Stimulated activated effector memory CD8-positive, alpha-beta T cell treated with anti-CD3 and anti-CD28 coated beads, Interleukin-12 subunit alpha, Interleukin-12 subunit beta, amount 100 ng/mL, for 72 hours (primary cell): ENCODE data around the gene FBXO47.

Experiments used
- ATAC-seq: fragments of 150-1000 bp; cut with Tn5 transposase; 2 replicates; pipeline ENCODE4 v1.10.0; 2021
- DNase-seq, 2 donors: peaks; one replicate each; pipeline ENCODE4 v3.0.0; 2021 to 2022; ENCODE audit warnings: low spot score in 2 of 2
- H3K27ac Mint-ChIP-seq: one replicate; pipeline ENCODE4 v1.8.0; 2022; ENCODE audit warnings: mild to moderate bottlenecking, mixed read lengths
- H3K36me3 Mint-ChIP-seq: one replicate; pipeline ENCODE4 v1.8.0; 2022; ENCODE audit warnings: mild to moderate bottlenecking, mixed read lengths
- H3K4me1 Mint-ChIP-seq: one replicate; pipeline ENCODE4 v1.8.0; 2022; ENCODE audit warnings: mixed read lengths
- H3K4me3 Mint-ChIP-seq: one replicate; pipeline ENCODE4 v1.8.0; 2022; ENCODE audit warnings: mild to moderate bottlenecking, mixed read lengths
- H3K9me3 Mint-ChIP-seq: one replicate; pipeline ENCODE4 v1.8.0; 2022; ENCODE audit warnings: mixed read lengths

FBXO47 gene, protein sequence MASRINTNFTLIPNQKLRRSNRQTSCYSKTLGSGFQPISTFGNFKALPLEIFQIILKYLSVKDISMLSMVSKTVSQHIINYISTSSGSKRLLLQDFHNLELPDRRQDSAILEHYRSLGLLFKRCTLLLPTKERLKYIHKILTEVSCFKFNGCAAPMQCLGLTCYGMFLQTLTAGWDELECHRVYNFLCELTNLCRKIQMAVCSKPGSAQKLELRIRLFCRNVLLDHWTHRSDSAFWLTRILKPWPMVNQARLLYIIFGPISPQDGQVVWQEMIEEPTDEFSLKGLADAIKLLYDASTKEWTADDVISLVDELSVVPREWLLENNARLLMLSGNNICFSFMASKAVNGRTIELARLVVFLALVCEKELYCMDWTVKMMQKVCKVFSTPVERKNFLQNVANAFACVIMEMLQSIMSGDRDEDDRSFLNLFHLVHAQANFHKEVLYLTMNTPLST

DNA sequence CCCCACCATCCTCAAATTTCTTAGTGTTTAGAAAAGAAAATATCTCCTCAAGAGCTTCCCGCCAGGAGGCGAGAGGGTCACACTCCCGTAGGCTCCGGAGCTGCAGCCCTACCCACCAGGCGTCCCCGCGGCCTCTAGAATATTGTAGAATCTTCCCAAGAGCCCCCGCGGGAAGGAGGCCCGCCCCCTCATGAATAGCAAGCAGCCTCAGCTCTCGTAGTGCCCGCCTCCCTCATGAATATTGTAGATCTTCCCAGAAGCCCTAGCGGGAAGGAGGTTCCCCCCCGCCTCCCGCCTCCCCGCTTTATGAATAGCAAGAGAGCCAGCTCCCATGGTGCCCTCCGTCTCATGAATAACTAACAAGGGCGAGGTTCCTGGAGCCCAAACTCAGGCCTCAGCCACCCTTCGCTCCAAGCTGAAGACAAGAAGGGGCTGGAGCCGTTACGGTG lies at the start of gene FBXO47:
Gene FBXO47, minus strand, starts transcription at position 114 of the 449 bp plus-strand sequence. CDS start 4,378 bp downstream, outside the sequence.
- H3K36me3 Mint-ChIP-seq, result no peaks in the 10 kb centered on the region
- peak within 1 kb of the TSS; percentile 65 for H3K4me3 Mint-ChIP-seq
- ATAC-seq, result peak; percentile 98
- H3K4me1 Mint-ChIP-seq, result peaks cover 8% of the 10 kb centered on the region
- H3K9me3 Mint-ChIP-seq, result no peaks in the 10 kb centered on the region
- peak; percentile 38 to 84 for DNase-seq
- H3K27ac Mint-ChIP-seq, result peak within 1 kb of the TSS; percentile 82

- DNase-seq, result no peak
- H3K9me3 Mint-ChIP-seq, result no peaks in the 10 kb centered on the region
- H3K36me3 Mint-ChIP-seq, result no peaks in the 10 kb centered on the region
- no peak for ATAC-seq
- no peaks in the 10 kb centered on the region for H3K4me1 Mint-ChIP-seq
- H3K4me3 Mint-ChIP-seq, result no peak overlapping the region
- H3K27ac Mint-ChIP-seq, result peak overlapping the region; percentile 49
These were observed 49.3 kb upstream of the FBXO47 start for GRCh38 chr17:39016193-39017153.

- ATAC-seq, result no peak
- Mint-ChIP-seq H3K4me1 (no peaks in the 10 kb centered on the region), H3K4me3 (no peak overlapping the region), H3K9me3 (no peaks in the 10 kb centered on the region), H3K36me3 (no peaks in the 10 kb centered on the region), H3K27ac (no peak overlapping the region)
- DNase-seq, result no peak
These were observed 48.3 kb upstream of the FBXO47 start for GRCh38 chr17:39015546-39015935.

- no peak for DNase-seq
- H3K4me1 Mint-ChIP-seq, result no peaks in the 10 kb centered on the region
- ATAC-seq, result no peak
- no peak overlapping the region for H3K27ac Mint-ChIP-seq
- H3K9me3 Mint-ChIP-seq, result no peaks in the 10 kb centered on the region
- no peaks in the 10 kb centered on the region for H3K36me3 Mint-ChIP-seq
- no peak overlapping the region for H3K4me3 Mint-ChIP-seq
These were observed 47.8 kb upstream of the FBXO47 start for GRCh38 chr17:39014795-39015545.

DNA sequence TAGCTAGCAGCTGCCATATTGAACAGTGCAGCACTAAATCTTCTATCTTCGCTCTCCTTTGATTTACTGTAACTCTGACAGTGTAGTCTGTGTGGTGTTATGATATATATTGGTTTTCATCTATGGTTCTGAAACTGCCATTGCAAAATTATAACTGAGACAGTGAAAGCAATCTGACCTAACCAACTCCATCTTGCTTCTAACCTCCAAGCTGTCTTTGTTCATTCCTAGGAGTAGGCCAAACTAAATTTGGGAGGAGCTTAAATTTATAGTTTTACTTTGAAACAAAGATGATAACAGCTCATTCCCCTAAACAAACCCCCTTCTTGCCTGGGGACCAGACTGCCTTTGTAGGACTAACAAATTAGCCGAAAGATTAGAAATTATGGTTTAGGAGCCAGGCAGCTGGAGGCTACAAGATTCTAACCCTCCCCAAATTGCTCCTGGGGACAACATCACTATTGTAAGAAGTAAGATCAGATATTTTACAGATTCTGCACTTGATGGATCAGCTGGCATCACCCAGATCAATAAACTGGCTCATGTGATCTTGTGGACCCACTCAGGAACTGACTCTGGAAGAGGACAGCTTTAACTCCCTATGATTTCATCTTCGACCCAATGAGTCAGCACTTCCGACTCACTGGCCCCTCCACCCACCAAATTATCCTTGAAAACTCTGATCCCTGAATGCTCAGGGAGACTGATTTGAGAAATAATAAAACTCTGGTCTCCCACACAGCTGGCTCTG lies 47.0 kb upstream of the FBXO47 start:
- no peaks in the 10 kb centered on the region for H3K9me3 Mint-ChIP-seq
- no peaks in the 10 kb centered on the region for H3K36me3 Mint-ChIP-seq
- DNase-seq (no peak), ATAC-seq (no peak)
- no peak overlapping the region for H3K27ac Mint-ChIP-seq
- H3K4me3 Mint-ChIP-seq, result no peak overlapping the region
- H3K4me1 Mint-ChIP-seq, result no peaks in the 10 kb centered on the region

DNA sequence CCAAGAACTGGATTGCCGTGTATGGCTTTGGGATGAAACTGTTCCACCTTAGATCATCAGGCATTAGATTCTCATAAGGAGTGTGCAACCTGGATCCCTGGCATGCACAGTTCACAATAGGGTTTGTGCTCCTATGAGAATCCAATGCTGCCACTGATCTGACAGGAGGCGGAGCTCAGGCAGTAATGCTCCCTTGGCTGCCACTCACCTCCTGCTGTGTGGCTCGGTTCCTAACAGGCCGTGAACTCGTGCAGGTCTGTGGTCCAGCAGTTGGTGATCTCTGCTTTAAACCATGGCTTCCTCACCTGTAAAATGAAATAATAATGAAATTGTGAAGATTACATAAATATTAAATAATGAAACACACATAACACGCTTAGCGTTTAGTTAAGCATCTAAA lies 45.5 kb upstream of the FBXO47 start:
- H3K27ac Mint-ChIP-seq, result no peak overlapping the region
- ATAC-seq (no peak), DNase-seq (no peak)
- no peaks in the 10 kb centered on the region for H3K36me3 Mint-ChIP-seq
- no peaks in the 10 kb centered on the region for H3K4me1 Mint-ChIP-seq
- no peaks in the 10 kb centered on the region for H3K9me3 Mint-ChIP-seq
- H3K4me3 Mint-ChIP-seq, result no peak overlapping the region

DNA sequence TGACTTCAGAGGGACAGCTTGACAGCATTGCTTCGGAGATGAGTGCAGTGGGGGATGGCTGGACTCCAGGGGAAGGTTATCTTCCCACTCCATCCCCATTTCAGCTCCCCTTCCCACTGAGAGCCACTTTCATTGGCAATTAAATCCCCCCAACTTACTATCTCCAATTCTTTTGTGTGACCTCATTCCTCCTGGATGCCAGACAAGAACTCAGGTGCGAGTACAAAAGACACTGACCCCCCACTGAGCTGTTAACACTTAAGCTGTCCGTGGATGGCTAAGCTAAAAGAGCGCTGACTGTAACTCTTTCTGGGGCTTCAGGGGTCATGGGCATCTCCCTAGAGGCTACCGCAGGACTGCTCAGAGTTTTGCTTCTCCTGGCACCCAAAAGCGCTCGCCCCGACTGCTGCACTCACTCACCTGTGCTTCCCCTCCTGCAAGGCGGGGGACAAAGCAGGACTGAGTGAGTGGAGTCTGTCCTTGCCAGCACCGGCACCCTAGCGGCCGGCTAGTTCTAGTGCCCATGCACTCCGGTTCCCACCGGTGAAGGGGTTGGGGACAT lies 44.8 kb upstream of the FBXO47 start:
- Mint-ChIP-seq H3K4me1 (no peaks in the 10 kb centered on the region), H3K9me3 (no peaks in the 10 kb centered on the region), H3K4me3 (no peak overlapping the region), H3K27ac (no peak overlapping the region), H3K36me3 (no peaks in the 10 kb centered on the region)
- DNase-seq (no peak), ATAC-seq (no peak)

DNA sequence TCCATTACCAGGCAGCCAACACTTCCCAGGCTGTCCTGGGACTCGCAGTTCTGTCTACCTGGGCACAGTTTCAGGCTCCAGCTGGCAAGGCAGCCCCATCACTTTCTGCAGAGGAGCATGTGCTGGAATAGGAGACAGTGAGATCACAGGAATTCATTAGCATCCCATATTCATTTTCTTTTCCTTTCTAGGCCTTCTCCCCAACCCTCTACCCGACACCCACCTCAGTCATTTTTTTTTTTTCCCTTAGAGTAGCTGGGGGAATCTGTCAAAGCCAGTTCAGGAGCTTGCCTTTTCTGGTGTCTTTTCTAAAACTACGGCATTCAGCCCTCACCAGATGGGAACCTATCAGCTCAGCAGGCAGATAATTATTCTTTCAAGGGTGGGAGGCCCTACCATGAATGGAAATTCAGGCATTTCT lies 42.4 kb upstream of the FBXO47 start:
- Mint-ChIP-seq H3K4me1 (no peaks in the 10 kb centered on the region), H3K36me3 (no peaks in the 10 kb centered on the region), H3K9me3 (no peaks in the 10 kb centered on the region), H3K4me3 (no peak overlapping the region), H3K27ac (no peak overlapping the region)
- no peak for ATAC-seq
- DNase-seq, result no peak

- H3K4me1 Mint-ChIP-seq, result peaks cover 6% of the 10 kb centered on the region
- no peak for ATAC-seq
These were observed 41.4 kb upstream of the FBXO47 start for GRCh38 chr17:39008633-39009032.

DNA sequence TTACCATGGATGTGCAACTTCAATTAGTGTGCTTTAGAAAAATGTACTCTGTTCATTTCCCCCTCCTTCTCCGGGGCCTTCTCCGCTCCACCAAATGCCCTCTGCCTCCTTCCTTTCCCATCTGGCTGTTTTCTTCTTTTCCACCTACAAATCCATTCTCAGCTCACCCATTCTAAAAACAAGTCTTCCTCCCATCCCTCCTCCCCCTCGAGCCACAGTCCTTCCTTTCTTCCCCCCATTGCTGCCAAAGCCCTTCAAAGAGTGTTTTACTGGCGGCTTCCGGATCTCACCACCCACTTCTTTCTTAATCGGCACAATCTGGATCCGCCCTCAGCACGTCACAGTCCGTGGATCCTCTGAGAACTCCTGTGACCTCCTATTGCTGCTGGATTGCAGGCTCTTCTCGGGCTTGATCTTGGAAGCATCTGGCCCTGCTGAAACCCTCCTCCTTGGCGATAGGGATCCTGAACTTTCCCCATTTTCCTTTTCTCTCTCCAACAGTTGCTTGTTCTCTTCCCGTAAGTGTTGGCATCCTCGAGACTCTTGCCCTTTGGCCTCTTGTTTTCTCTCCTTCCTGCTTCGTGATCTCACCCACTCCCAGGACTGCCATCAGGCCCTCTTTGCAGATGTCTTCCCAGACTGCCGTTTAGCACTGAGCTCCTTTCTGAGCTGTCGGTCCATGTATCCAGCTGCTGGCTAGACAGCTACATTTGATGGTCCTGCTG lies 36.0 kb upstream of the FBXO47 start:
- Mint-ChIP-seq H3K4me3 (peak overlapping the region; percentile 31), H3K9me3 (no peaks in the 10 kb centered on the region), H3K36me3 (no peaks in the 10 kb centered on the region), H3K27ac (peak overlapping the region; percentile 77), H3K4me1 (peaks cover 28% of the 10 kb centered on the region)
- ATAC-seq (peak; percentile 45), DNase-seq (no peak)

More at GRCh38 chr17:39008633-39009032, 41.4 kb upstream of the FBXO47 start:
- Mint-ChIP-seq H3K4me3 (no peak overlapping the region), H3K36me3 (no peaks in the 10 kb centered on the region), H3K9me3 (no peaks in the 10 kb centered on the region), H3K27ac (no peak overlapping the region)
- no peak for DNase-seq

DNA sequence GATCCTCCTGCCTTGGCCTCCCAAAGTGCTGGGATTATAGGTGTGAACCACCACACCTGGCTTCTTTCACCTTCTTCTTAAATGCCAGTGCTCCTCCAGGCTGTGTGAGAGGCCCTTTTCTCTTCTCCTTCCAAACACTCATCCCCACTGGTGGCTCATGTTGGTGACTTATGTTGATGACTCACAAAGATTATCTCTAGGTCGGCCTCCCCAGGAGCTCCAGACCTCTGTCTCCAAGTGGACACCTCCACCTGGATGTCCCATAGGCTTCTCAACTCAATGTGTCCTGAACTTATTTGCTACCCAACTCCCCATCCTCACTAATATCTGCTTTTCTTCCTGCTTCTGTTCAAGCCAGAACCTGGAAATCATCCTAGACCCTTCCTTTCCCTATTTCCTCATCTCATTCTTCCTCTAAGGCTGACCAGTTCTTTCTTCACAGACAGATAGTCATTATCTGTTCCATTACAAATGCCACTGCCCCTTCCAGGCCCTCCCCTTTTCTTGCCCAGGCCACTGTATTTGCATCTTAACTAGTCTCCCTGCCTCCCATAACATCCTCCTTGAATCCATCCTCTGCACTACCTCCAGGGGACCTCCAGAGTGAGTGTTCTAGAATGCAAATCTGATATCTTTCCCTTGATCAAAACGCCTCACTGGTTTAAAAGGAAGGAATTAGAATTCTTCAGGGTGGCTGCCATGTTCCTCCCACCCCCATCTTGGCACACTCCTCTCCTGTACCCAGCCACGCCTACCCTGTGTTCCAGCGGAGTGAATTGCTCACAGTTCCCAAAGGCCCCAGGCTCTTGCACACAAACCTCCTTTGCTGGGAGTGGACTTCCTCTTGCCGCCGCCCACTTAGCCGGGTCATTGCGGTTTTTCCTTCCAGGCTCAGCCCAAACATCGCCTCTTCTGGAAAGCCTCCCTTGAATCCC lies 34.8 kb upstream of the FBXO47 start:
- DNase-seq, result no peak

GRCh38 chr17:39000021-39000601 lies 32.9 kb upstream of the FBXO47 start:
- H3K9me3 Mint-ChIP-seq, result peaks cover 18% of the 10 kb centered on the region
- DNase-seq (no peak), ATAC-seq (no peak)
- H3K36me3 Mint-ChIP-seq, result no peaks in the 10 kb centered on the region
- H3K4me1 Mint-ChIP-seq, result peaks cover 28% of the 10 kb centered on the region
- no peak overlapping the region for H3K27ac Mint-ChIP-seq
- H3K4me3 Mint-ChIP-seq, result no peak overlapping the region

More for the DNA sequence above, 34.8 kb upstream of the FBXO47 start:
- H3K9me3 Mint-ChIP-seq, result peaks cover 8% of the 10 kb centered on the region
- H3K36me3 Mint-ChIP-seq, result no peaks in the 10 kb centered on the region
- peaks cover 28% of the 10 kb centered on the region for H3K4me1 Mint-ChIP-seq
- ATAC-seq, result peak; percentile 46
- H3K4me3 Mint-ChIP-seq, result no peak overlapping the region
- peak overlapping the region; percentile 15 for H3K27ac Mint-ChIP-seq
